ENCODE data around the gene VIT. TPM values are rescaled to one million over a fixed set of nuclear protein-coding genes. Genes with fewer than 3 reads are reported as not detected.

VIT gene
- total and polyA plus RNA-seq, 2 experiments from 2014 or later: not detected

DNA sequence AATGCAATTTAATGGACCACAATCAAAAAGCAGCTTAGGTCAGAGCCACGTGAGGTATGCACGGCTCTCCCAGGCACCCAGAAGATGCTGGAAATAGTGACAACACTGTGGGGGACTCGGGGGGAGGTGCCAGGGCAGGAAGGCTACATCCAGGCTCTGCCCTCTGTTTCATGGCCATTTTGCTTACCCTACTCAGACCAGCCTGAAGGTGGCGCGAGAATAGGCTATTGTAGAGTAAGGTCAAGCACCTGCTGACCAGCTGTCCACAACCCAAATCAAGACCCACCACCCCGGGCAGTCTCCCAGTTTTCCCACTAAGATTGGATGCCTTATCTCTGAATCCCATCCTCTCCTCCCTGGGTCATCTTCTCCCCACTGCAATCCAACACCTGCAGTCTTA, 115.7 kb downstream of the VIT start:
- Mint-ChIP-seq H3K4me3 (no peak overlapping the region), H3K27me3 (ENCODE audit: insufficient read depth, low read depth, poor library complexity) (peaks cover 9% of the 10 kb centered on the region), H3K36me3 (ENCODE audit: low read depth) (no peaks in the 10 kb centered on the region; the same call in 2 of the 3 replicates), H3K4me1 (no peaks in the 10 kb centered on the region), H3K9me3 (no peaks in the 10 kb centered on the region; the same call in 2 of the 3 replicates), H3K27ac (no peak overlapping the region)
- TF ChIP-seq CTCF (conservative IDR thresholded peaks at IDR 0.05; ENCODE audit: low read depth in 2 of 2): peak; percentile 53 to 82
- TF ChIP-seq, protein P1, sequence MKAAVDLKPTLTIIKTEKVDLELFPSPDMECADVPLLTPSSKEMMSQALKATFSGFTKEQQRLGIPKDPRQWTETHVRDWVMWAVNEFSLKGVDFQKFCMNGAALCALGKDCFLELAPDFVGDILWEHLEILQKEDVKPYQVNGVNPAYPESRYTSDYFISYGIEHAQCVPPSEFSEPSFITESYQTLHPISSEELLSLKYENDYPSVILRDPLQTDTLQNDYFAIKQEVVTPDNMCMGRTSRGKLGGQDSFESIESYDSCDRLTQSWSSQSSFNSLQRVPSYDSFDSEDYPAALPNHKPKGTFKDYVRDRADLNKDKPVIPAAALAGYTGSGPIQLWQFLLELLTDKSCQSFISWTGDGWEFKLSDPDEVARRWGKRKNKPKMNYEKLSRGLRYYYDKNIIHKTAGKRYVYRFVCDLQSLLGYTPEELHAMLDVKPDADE (IDR thresholded peaks at IDR 0.05): no peak
- Histone ChIP-seq H3K79me2 (replicated peaks; ENCODE audit: insufficient read depth) (no peaks in the 10 kb centered on the region), H3K9me2 (ENCODE audit: insufficient read depth) (peaks cover 5% of the 10 kb centered on the region; the same call in 1 of the 2 replicates), H2AFZ (peak overlapping the region; percentile 73; the same call in 1 of the 2 replicates), H3K36me3 (ENCODE audit: insufficient read depth) (no peaks in the 10 kb centered on the region), H4K20me1 (replicated peaks; ENCODE audit: insufficient read depth) (no peaks in the 10 kb centered on the region), H3K4me2 (no peak overlapping the region), H3K4me1 (ENCODE audit: insufficient read depth) (no peaks in the 10 kb centered on the region), H3F3A (replicated peaks; ENCODE audit: low read depth) (no peaks in the 10 kb centered on the region), H3K27ac (ENCODE audit: low read depth) (no peak overlapping the region), H3K27me3 (ENCODE audit: insufficient read depth) (no peaks in the 10 kb centered on the region), H3K4me3 (no peak overlapping the region)
- peak; percentile 98 for ATAC-seq
- DNase-seq (ENCODE audit: low spot score): peak; percentile 84

- Mint-ChIP-seq H3K4me3 (no peak overlapping the region), H3K4me1 (peaks cover 8% of the 10 kb centered on the region; the same call in 1 of the 3 replicates), H3K9me3 (no peaks in the 10 kb centered on the region), H3K27me3 (ENCODE audit: insufficient read depth, low read depth, poor library complexity) (no peaks in the 10 kb centered on the region), H3K36me3 (ENCODE audit: low read depth) (no peaks in the 10 kb centered on the region), H3K27ac (no peak overlapping the region)
- Histone ChIP-seq H3K4me3 (no peak overlapping the region), H3K9me2 (ENCODE audit: insufficient read depth) (peaks cover 12% of the 10 kb centered on the region), H2AFZ (peak overlapping the region; percentile 10; the same call in 1 of the 2 replicates), H3K27ac (ENCODE audit: low read depth) (no peak overlapping the region), H3K36me3 (ENCODE audit: insufficient read depth) (no peaks in the 10 kb centered on the region), H3F3A (replicated peaks; ENCODE audit: low read depth) (no peaks in the 10 kb centered on the region), H4K20me1 (replicated peaks; ENCODE audit: insufficient read depth) (no peaks in the 10 kb centered on the region), H3K4me1 (ENCODE audit: insufficient read depth) (peaks cover 3% of the 10 kb centered on the region; the same call in 1 of the 2 replicates), H3K79me2 (replicated peaks; ENCODE audit: insufficient read depth) (no peaks in the 10 kb centered on the region), H3K4me2 (no peak overlapping the region), H3K27me3 (ENCODE audit: insufficient read depth) (no peaks in the 10 kb centered on the region)
- ATAC-seq (no peak), DNase-seq (ENCODE audit: low spot score) (no peak)
- TF ChIP-seq CREB1 (CRISPR knock-in tag; IDR thresholded peaks at IDR 0.05; ENCODE audit: low read depth): no peak
- TF ChIP-seq NANOG (IDR thresholded peaks at IDR 0.05; ENCODE audit: borderline replicate concordance): no peak
- TF ChIP-seq JUNB (IDR thresholded peaks at IDR 0.05; ENCODE audit: unreplicated experiment): no peak
- TF ChIP-seq POLR2AphosphoS5 (IDR thresholded peaks at IDR 0.05; ENCODE audit: low read depth): no peak
- no peak for TF ChIP-seq ZNF331 (CRISPR knock-in tag; IDR thresholded peaks at IDR 0.05; ENCODE audit: low read depth)
- TF ChIP-seq, protein P1 (IDR thresholded peaks at IDR 0.05): no peak
- TF ChIP-seq, protein P2, sequence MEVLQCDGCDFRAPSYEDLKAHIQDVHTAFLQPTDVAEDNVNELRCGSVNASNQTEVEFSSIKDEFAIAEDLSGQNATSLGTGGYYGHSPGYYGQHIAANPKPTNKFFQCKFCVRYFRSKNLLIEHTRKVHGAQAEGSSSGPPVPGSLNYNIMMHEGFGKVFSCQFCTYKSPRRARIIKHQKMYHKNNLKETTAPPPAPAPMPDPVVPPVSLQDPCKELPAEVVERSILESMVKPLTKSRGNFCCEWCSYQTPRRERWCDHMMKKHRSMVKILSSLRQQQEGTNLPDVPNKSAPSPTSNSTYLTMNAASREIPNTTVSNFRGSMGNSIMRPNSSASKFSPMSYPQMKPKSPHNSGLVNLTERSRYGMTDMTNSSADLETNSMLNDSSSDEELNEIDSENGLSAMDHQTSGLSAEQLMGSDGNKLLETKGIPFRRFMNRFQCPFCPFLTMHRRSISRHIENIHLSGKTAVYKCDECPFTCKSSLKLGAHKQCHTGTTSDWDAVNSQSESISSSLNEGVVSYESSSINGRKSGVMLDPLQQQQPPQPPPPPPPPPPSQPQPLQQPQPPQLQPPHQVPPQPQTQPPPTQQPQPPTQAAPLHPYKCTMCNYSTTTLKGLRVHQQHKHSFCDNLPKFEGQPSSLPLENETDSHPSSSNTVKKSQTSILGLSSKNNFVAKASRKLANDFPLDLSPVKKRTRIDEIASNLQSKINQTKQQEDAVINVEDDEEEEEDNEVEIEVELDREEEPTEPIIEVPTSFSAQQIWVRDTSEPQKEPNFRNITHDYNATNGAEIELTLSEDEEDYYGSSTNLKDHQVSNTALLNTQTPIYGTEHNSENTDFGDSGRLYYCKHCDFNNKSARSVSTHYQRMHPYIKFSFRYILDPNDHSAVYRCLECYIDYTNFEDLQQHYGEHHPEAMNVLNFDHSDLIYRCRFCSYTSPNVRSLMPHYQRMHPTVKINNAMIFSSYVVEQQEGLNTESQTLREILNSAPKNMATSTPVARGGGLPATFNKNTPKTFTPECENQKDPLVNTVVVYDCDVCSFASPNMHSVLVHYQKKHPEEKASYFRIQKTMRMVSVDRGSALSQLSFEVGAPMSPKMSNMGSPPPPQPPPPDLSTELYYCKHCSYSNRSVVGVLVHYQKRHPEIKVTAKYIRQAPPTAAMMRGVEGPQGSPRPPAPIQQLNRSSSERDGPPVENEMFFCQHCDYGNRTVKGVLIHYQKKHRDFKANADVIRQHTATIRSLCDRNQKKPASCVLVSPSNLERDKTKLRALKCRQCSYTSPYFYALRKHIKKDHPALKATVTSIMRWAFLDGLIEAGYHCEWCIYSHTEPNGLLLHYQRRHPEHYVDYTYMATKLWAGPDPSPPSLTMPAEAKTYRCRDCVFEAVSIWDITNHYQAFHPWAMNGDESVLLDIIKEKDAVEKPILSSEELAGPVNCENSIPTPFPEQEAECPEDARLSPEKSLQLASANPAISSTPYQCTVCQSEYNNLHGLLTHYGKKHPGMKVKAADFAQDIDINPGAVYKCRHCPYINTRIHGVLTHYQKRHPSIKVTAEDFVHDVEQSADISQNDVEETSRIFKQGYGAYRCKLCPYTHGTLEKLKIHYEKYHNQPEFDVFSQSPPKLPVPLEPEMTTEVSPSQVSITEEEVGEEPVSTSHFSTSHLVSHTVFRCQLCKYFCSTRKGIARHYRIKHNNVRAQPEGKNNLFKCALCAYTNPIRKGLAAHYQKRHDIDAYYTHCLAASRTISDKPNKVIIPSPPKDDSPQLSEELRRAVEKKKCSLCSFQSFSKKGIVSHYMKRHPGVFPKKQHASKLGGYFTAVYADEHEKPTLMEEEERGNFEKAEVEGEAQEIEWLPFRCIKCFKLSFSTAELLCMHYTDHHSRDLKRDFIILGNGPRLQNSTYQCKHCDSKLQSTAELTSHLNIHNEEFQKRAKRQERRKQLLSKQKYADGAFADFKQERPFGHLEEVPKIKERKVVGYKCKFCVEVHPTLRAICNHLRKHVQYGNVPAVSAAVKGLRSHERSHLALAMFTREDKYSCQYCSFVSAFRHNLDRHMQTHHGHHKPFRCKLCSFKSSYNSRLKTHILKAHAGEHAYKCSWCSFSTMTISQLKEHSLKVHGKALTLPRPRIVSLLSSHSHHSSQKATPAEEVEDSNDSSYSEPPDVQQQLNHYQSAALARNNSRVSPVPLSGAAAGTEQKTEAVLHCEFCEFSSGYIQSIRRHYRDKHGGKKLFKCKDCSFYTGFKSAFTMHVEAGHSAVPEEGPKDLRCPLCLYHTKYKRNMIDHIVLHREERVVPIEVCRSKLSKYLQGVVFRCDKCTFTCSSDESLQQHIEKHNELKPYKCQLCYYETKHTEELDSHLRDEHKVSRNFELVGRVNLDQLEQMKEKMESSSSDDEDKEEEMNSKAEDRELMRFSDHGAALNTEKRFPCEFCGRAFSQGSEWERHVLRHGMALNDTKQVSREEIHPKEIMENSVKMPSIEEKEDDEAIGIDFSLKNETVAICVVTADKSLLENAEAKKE (CRISPR knock-in tag; IDR thresholded peaks at IDR 0.05): no peak
- TF ChIP-seq STAT1 (IDR thresholded peaks at IDR 0.05; ENCODE audit: unreplicated experiment): no peak
Measured at GRCh38 chr2:36818542-36818941, 122.0 kb downstream of the VIT start.

Measured in GM23338 (cell line).